Measurements from ENCODE around the gene SKAP1.

SKAP1 gene

GRCh38 chr17:48470388-48471034 lies 40.5 kb upstream of the SKAP1 start:
- no peak overlapping the region for H3K27ac ChIP-seq
- TF ChIP-seq ZFX (IDR thresholded peaks at IDR 0.05; ENCODE audit: borderline replicate concordance) (no peak), CTCF (IDR thresholded peaks at IDR 0.05) (no peak)

DNA sequence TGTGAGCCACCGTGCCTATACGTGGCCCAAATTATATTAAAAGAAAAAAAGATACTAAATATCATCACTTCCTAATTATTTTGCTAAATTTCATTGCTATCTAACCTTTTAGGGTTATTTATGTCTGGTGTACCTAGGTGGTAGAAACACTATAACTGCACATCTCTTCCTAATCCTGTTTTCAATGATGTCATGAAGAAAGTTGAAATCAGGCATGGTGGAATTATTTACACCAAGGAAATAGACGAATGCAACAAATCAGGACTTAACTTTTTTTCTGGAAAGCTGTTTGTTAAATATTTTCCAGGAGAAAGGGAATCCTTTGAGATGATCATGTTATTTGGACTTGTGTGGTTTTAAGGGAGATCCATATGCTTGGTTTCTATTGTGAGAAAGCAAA lies 39.2 kb upstream of the SKAP1 start:
- H3K27ac ChIP-seq: no peak overlapping the region
- TF ChIP-seq CTCF (IDR thresholded peaks at IDR 0.05): no peak
- TF ChIP-seq ZFX (IDR thresholded peaks at IDR 0.05; ENCODE audit: borderline replicate concordance): no peak

DNA sequence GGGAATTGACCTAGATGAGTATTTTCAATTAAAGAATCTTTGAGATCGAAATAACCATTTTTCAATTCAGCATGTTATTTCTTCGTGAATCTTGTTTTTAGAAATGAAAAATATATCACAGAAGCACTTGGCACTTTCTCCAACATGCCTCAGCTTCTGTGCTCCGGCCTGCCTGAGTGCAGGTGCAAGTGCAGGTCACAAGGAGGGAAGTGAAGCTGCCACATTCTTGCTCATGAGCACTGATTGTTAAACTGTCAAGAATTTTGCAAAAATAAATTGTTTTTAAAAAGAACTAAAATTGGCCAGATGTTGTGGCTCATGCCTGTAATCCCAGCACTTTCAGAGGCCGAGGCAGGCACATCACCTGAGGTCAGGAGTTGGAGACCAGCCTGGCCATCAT lies 38.3 kb upstream of the SKAP1 start:
- TF ChIP-seq ZFX (IDR thresholded peaks at IDR 0.05; ENCODE audit: borderline replicate concordance) (no peak), CTCF (IDR thresholded peaks at IDR 0.05) (no peak)
- no peak overlapping the region for H3K27ac ChIP-seq

DNA sequence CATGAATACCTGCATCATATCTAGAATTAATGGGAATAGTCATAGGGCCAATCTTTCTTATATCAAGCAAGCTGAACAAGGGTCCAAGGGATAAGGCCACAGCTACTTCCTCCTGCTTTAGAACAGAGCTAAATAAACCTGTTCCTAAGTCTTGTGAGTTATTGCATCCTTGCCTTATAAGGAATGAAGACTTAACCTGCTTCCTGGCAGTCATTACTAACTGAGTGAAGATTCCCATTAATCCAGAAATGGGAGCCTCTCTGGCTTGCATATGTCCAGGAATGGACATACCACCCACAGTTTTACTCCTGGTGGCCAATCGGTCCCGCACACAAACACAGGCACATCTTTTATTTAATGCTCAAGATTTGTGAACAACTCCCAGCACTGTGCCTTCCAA lies 35.9 kb upstream of the SKAP1 start:
- no peak overlapping the region for H3K27ac ChIP-seq
- no peak for TF ChIP-seq ZFX (IDR thresholded peaks at IDR 0.05; ENCODE audit: borderline replicate concordance)
- TF ChIP-seq CTCF (IDR thresholded peaks at IDR 0.05): no peak

DNA sequence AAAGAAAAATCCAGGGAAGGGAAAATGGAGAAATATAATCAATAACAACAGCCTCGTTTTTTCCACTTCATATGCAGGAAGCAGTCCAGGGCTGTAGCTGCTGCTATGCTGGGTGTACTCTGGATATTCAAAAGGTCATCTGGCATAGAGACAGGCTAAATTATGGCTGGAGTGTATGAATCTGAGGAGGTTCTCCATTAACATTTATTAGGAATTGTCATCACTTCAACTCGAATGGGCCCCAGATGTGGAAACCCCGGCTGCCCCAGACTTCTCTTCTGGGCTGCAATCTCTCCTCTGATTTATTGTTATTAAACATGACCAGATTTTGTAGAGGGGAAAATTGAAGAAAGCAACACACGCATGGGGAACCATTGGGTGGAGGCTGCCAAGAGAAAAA lies 33.5 kb upstream of the SKAP1 start:
- TF ChIP-seq CTCF (IDR thresholded peaks at IDR 0.05): no peak
- H3K27ac ChIP-seq: no peak overlapping the region

GRCh38 chr17:48462946-48463345 lies 32.9 kb upstream of the SKAP1 start:
- no peak for TF ChIP-seq CTCF (IDR thresholded peaks at IDR 0.05)
- no peak for TF ChIP-seq ZFX (IDR thresholded peaks at IDR 0.05; ENCODE audit: borderline replicate concordance)
- H3K27ac ChIP-seq: no peak overlapping the region

- TF ChIP-seq CTCF (IDR thresholded peaks at IDR 0.05) (no peak), ZFX (IDR thresholded peaks at IDR 0.05; ENCODE audit: borderline replicate concordance) (no peak)
- H3K27ac ChIP-seq: no peak overlapping the region
These were observed 30.0 kb upstream of the SKAP1 start for GRCh38 chr17:48460052-48460451.
